ENCODE data around the gene RBM10.

RBM10 gene

GRCh38 chrX:47186096-47186740 lies 41.2 kb downstream of the RBM10 start:
- H3K27me3 Mint-ChIP-seq = no peaks in the 10 kb centered on the region
- H3K36me3 Mint-ChIP-seq (ENCODE audit: insufficient read depth) = peaks cover 19% of the 10 kb centered on the region
- H3K27ac Mint-ChIP-seq (ENCODE audit: low read depth) = no peak overlapping the region
- peaks cover 8% of the 10 kb centered on the region for H3K4me1 Mint-ChIP-seq
- DNase-seq (ENCODE audit: low spot score in 2 of 2) (no peak), ATAC-seq (replicated peaks; ENCODE audit: extremely low read depth, poor library complexity, severe bottlenecking) (no peak)
- no peaks in the 10 kb centered on the region for H3K9me3 Mint-ChIP-seq
- H3K4me3 Mint-ChIP-seq = no peak overlapping the region

- no peak for ATAC-seq (replicated peaks; ENCODE audit: extremely low read depth, poor library complexity, severe bottlenecking)
- H3K9me3 Mint-ChIP-seq = no peaks in the 10 kb centered on the region
- peaks cover 13% of the 10 kb centered on the region for H3K36me3 Mint-ChIP-seq (ENCODE audit: insufficient read depth)
- no peak overlapping the region for H3K4me3 Mint-ChIP-seq
- no peaks in the 10 kb centered on the region for H3K27me3 Mint-ChIP-seq
- H3K4me1 Mint-ChIP-seq = peaks cover 8% of the 10 kb centered on the region
- no peak for DNase-seq (ENCODE audit: low spot score in 2 of 2)
- H3K27ac Mint-ChIP-seq (ENCODE audit: low read depth) = peak overlapping the region; percentile 85
Observed at GRCh38 chrX:47187106-47187677, 42.2 kb downstream of the RBM10 start.

- peaks cover 13% of the 10 kb centered on the region for H3K36me3 Mint-ChIP-seq (ENCODE audit: insufficient read depth)
- peaks cover 14% of the 10 kb centered on the region for H3K4me1 Mint-ChIP-seq
- ATAC-seq (replicated peaks; ENCODE audit: extremely low read depth, poor library complexity, severe bottlenecking) (no peak), DNase-seq (ENCODE audit: low spot score in 2 of 2) (no peak)
- H3K27ac Mint-ChIP-seq (ENCODE audit: low read depth) = no peak overlapping the region
- no peak overlapping the region for H3K4me3 Mint-ChIP-seq
- no peaks in the 10 kb centered on the region for H3K27me3 Mint-ChIP-seq
- H3K9me3 Mint-ChIP-seq = no peaks in the 10 kb centered on the region
Observed at GRCh38 chrX:47189906-47190305, 44.9 kb downstream of the RBM10 start.

DNA sequence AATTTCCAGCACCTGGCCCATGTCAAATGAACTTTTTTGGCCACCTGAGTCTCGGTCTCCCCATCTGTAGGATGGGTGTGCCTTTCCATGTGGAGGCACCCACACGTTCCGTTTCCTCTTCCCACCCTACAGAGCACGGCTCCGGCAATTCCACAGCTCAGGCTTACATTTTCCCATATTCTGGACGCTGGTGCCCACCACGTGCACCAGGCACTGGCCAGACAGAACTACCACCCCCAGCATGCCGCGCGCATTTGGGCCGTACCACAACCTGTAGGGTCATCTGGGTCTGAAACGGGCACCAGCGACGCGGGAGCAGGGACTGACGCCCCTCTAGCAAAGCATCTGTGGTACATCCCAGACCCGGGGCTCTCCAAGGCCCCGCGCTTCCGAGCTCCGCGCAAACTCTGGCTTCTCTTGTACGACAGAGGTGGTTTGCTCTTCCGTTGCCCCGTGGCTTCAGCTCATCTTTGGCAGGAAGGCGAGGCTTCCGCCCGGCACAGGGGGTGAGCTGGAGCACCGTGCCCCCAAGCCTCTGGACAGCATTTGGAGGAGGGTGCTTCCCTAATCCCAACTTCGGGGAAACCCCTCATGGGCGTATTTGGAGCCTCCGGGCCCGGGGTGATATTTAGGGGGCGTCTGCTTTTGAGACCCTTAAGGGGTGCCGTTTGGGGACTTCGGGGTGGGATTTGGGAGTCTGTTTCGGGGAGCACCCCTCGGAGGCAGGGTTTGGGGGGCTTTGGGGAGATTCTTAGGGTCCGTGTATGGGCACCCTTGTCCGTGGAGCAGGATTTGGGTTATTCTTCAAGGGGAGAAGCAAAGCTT lies 45.6 kb downstream of the RBM10 start:
- peaks cover 9% of the 10 kb centered on the region for H3K36me3 Mint-ChIP-seq (ENCODE audit: insufficient read depth)
- H3K4me1 Mint-ChIP-seq = peaks cover 21% of the 10 kb centered on the region
- H3K27ac Mint-ChIP-seq (ENCODE audit: low read depth) = peak overlapping the region; percentile 97
- ATAC-seq (replicated peaks; ENCODE audit: extremely low read depth, poor library complexity, severe bottlenecking) (peak; percentile 75), DNase-seq (ENCODE audit: low spot score in 2 of 2) (peak; percentile 39 to 65)
- no peaks in the 10 kb centered on the region for H3K27me3 Mint-ChIP-seq
- peak overlapping the region; percentile 93 for H3K4me3 Mint-ChIP-seq
- H3K9me3 Mint-ChIP-seq = no peaks in the 10 kb centered on the region

GRCh38 chrX:47191331-47191730 lies 46.3 kb downstream of the RBM10 start:
- DNase-seq (ENCODE audit: low spot score in 2 of 2) (peak; percentile 15 to 24), ATAC-seq (replicated peaks; ENCODE audit: extremely low read depth, poor library complexity, severe bottlenecking) (peak; percentile 35)
- peak overlapping the region; percentile 97 for H3K27ac Mint-ChIP-seq (ENCODE audit: low read depth)
- no peaks in the 10 kb centered on the region for H3K9me3 Mint-ChIP-seq
- H3K4me1 Mint-ChIP-seq = peaks cover 28% of the 10 kb centered on the region
- no peaks in the 10 kb centered on the region for H3K27me3 Mint-ChIP-seq
- peaks cover 12% of the 10 kb centered on the region for H3K36me3 Mint-ChIP-seq (ENCODE audit: insufficient read depth)
- H3K4me3 Mint-ChIP-seq = peak overlapping the region; percentile 93

GRCh38 chrX:47191806-47192401 lies 46.9 kb downstream of the RBM10 start:
- ATAC-seq (replicated peaks; ENCODE audit: extremely low read depth, poor library complexity, severe bottlenecking) = no peak
- Mint-ChIP-seq H3K27me3 (no peaks in the 10 kb centered on the region), H3K4me1 (peaks cover 34% of the 10 kb centered on the region), H3K36me3 (ENCODE audit: insufficient read depth) (peaks cover 12% of the 10 kb centered on the region), H3K9me3 (no peaks in the 10 kb centered on the region), H3K4me3 (peak overlapping the region; percentile 93), H3K27ac (ENCODE audit: low read depth) (no peak overlapping the region)
- DNase-seq (ENCODE audit: low spot score in 2 of 2) = no peak

DNA sequence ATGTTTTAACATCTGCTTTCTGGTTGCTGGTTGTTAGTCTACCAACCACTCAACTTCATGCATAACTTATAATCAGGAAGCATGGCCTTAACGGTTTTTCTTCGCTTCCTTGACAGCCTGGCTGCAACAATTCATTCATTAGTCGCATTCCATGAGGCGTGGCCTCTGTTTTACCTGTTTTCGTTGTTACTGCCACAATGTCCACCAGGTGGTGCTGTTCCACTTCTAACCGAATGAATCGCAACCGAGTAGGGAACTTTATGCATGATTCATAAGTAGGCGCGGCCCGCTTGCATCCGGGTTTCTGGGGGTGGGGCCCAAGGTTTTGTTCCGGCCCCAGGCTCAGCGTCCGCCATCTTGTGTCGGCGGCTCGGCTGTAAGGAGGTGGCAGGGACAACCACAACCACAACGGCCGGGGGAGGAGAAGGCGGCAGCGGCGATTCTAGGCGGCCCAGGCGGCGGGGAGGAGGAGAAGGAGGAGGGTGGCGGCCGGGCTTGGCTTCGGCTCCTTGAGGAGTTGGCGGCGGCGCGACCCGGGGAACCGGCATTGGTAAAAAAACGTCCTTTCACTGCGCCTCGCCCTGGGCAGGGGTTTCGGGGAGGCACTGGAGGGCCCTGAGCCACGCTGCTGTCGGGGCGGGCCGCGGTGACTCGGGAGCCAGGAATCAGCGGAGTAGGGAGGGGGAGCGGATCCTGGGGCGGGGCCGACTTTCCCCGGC lies 48.6 kb downstream of the RBM10 start, which contains the start of gene UBA1:
Gene UBA1 (plus strand): TSS at position 355 of the 719 bp plus-strand sequence. CDS start 4,974 bp downstream, outside the sequence.
- H3K36me3 Mint-ChIP-seq (ENCODE audit: insufficient read depth) = peaks cover 20% of the 10 kb centered on the region
- DNase-seq (ENCODE audit: low spot score in 2 of 2) (peak; percentile 80 to 90), ATAC-seq (replicated peaks; ENCODE audit: extremely low read depth, poor library complexity, severe bottlenecking) (peak; percentile 81)
- peak within 1 kb of the TSS; percentile 93 for H3K4me3 Mint-ChIP-seq
- H3K4me1 Mint-ChIP-seq = peaks cover 46% of the 10 kb centered on the region
- H3K27me3 Mint-ChIP-seq = no peaks in the 10 kb centered on the region
- peak within 1 kb of the TSS; percentile 97 for H3K27ac Mint-ChIP-seq (ENCODE audit: low read depth)
- H3K9me3 Mint-ChIP-seq = no peaks in the 10 kb centered on the region

DNA sequence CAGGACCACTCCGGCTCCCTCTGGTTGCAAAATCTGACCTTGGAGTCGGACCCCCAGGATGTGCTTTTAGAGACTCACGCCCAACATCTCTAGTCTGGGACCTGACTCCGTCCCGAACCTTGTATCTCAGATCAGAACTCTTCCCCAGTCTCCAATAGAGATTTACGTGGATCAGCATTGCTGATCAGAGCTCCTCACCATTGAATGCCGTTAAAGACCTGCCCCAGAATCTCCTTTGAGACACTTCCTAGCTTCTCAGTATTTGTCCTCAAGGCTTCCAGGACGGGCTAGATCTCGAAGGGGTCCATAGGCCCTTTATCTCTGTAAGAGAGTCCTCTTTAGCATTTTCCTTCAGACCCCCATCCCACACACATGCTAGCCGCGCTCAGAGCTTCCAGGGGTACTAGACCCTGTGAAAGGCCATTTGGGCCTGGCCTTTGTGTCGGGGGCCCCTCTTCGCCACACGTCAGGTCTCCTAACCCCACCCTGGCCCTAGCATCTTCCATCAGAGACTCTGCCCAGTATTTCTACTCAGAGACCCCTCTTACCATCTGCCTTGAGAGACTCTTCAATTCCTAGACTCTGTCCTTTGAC lies 49.3 kb downstream of the RBM10 start:
- H3K9me3 Mint-ChIP-seq = no peaks in the 10 kb centered on the region
- peak overlapping the region; percentile 97 for H3K27ac Mint-ChIP-seq (ENCODE audit: low read depth)
- no peaks in the 10 kb centered on the region for H3K27me3 Mint-ChIP-seq
- peak overlapping the region; percentile 93 for H3K4me3 Mint-ChIP-seq
- ATAC-seq (replicated peaks; ENCODE audit: extremely low read depth, poor library complexity, severe bottlenecking) (no peak), DNase-seq (ENCODE audit: low spot score in 2 of 2) (no peak)
- H3K4me1 Mint-ChIP-seq = peaks cover 49% of the 10 kb centered on the region
- peaks cover 23% of the 10 kb centered on the region for H3K36me3 Mint-ChIP-seq (ENCODE audit: insufficient read depth)

DNA sequence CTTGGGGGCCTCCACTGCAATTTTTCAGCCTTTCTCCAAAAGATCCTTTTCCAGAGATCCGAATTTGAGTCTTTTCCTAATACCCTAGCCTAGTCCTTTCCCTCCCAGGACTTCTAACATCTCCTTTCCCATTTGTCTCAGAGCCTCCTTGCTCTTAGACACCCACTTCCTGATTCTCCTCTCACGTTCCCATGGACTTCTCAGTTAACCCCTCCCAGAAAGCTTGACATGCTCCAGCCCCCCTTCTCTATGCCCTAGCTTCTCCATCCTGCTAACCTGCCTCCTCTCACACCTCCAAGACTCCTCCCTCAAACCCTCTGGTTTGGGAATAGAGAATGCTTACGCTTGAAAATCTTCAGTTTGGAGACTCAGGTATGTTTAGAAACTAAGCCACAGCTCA lies 51.1 kb downstream of the RBM10 start:
- DNase-seq (ENCODE audit: low spot score in 2 of 2) = no peak
- Mint-ChIP-seq H3K36me3 (ENCODE audit: insufficient read depth) (peaks cover 29% of the 10 kb centered on the region), H3K27me3 (no peaks in the 10 kb centered on the region), H3K4me3 (peak overlapping the region; percentile 93), H3K9me3 (no peaks in the 10 kb centered on the region), H3K4me1 (peaks cover 41% of the 10 kb centered on the region), H3K27ac (ENCODE audit: low read depth) (peak overlapping the region; percentile 90)
- no peak for ATAC-seq (replicated peaks; ENCODE audit: extremely low read depth, poor library complexity, severe bottlenecking)

GRCh38 chrX:47197526-47197925 lies 52.5 kb downstream of the RBM10 start:
- DNase-seq (ENCODE audit: low spot score in 2 of 2) (no peak), ATAC-seq (replicated peaks; ENCODE audit: extremely low read depth, poor library complexity, severe bottlenecking) (no peak)
- Mint-ChIP-seq H3K4me3 (peak overlapping the region; percentile 93), H3K36me3 (ENCODE audit: insufficient read depth) (peaks cover 33% of the 10 kb centered on the region), H3K4me1 (peaks cover 41% of the 10 kb centered on the region), H3K27me3 (no peaks in the 10 kb centered on the region), H3K9me3 (no peaks in the 10 kb centered on the region), H3K27ac (ENCODE audit: low read depth) (no peak overlapping the region)

DNA sequence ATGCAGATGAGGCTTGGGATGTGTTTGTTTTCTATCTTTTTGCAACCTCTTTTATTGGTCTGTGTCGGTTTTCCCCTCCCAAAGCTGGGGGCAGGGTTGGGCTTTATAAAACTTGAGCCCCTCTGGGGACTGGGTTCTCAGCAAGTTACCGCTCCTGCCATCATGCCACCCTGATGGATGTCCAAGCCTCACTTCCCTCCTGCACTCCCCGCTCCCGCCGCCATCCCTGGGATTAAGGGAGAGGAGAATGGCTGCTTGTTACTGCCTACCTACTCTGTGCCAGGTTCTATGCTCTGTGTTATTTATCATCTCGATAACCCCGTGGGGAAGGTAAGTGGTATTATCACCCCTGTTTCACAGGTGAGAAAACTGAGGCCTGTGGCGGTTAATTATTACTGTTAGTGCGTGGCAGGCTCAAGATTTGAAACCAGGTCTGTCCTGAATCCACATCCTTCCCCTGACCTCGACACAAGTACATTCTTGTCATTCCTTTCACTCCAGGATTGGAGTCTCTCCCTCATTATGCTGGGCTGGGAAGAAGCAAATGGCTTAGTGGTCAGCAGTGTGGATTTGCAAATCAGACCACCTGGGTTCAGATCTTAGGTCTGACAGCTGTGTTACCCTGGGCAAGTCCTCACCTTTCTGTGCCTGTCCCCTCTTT lies 53.1 kb downstream of the RBM10 start:
- DNase-seq (ENCODE audit: low spot score in 2 of 2) (no peak), ATAC-seq (replicated peaks; ENCODE audit: extremely low read depth, poor library complexity, severe bottlenecking) (no peak)
- Mint-ChIP-seq H3K9me3 (no peaks in the 10 kb centered on the region), H3K4me3 (no peak overlapping the region), H3K36me3 (ENCODE audit: insufficient read depth) (peaks cover 37% of the 10 kb centered on the region), H3K4me1 (peaks cover 41% of the 10 kb centered on the region), H3K27me3 (no peaks in the 10 kb centered on the region), H3K27ac (ENCODE audit: low read depth) (peak overlapping the region; percentile 29)
